GM21515 (cell line): ENCODE data around the gene SMG7.

ENCODE experiments used
- ATAC-seq: cut with Tn5 transposase; IDR thresholded peaks from one replicate; pipeline ENCODE4 v1.9.1; 2021; ENCODE audit not compliant: unreplicated experiment

The SMG7 gene

DNA sequence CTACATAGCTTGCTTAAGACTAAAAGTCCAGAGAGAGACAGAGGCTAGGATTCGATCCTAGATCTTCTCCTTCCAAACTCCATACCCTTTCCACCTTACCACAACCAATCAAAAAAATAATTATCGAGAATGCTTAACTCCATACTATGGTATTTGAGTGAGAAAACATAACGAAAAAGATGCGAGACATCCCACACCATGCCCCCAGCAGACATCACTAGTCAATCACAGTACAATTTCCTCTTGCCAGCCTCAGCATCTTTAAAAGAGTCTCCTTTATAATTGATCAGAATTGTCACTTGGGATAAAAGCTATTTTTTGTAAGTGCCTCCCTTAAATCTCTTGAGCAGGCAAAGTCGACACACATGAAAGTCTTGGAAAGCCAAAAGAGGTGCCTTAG lies 117.1 kb downstream of the SMG7 start:
- no peak for ATAC-seq

DNA sequence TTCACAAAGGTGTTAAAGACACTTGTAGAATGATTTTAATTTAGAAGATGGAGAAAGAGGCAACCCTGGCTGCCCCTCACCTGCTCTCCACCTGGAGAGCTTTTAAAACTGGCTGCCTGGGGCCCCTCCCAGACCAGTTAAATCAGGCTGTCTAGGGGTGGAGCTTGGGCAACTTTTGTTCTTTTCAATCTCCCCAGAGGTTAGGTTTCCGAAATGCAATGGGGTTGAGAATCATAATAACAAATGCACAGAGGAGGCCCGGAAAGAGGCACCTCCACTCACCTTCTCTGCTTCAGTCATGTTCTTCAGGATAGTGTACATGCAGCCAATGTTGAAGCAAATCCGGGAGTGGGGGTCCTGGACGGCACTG lies 117.6 kb downstream of the SMG7 start:
- peak; percentile 23 for ATAC-seq

DNA sequence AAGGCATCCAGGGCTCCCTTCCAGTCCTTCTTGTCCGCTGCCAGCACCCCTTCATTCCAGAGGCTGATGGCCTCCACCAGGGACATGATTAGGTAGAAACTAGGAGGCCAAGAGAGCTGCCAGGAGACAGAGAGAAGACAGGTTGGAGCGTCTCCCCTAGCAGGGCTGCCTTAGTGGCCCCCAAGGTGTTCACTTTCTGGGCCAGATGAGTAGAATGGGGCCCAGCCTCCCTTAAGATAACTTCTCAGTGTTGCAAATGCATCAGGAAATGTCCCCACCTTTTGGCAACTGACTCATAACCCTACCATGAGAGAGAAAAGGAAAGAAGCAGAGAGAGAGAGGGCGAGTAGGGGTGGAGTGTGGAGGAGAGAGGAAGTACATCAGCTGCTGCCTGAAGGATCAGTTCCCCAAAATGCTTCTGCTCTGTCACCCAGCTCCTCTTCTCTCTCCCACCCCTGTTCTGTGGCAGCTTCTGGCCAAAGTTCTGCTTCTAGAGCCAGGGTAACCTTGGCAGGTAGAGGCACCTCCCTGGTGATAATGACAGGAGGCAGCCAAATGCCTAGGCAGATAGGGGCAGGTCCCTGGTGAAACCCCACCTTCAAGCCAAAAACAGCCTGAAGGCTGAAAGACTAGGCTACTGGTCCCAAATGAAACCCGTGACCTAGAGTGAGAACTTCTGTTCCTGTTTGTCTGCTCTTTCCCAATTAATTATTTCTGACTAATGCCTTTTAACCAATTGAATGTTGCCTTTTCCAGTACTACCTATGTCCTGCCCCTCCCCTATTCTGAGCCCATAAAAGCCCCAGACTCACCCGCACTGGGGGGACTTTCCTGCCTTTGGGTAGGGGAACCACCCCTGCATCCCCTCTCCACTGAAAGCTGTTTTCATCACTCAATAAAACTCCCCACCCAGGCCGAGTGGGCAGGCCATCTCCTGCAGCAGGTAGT lies 118.2 kb downstream of the SMG7 start, which contains the start of gene NCF2:
Gene NCF2 (minus strand): TSS at position 216 of the 948 bp plus-strand sequence. CDS start 130 bp downstream, at position 86.
- peak; percentile 78 for ATAC-seq

DNA sequence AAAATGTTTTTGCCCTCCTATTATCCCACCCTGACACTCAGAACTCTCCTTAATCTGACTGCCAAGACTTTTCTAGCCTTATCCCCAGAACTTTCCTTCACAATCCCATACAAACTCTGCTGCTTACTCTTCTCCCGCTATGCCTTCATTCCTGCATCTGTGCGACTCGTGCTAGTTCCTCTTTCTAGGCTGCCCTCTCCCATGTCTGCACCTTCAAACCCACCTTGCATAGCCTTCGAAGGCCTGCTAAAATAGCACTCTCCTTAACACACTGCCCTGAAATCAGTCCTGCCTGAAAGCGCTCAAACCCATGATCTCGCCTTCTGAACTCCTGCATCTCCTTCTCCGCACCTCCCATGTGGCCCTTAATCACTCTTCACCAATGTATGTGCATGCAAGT lies 120.4 kb downstream of the SMG7 start:
- no peak for ATAC-seq

DNA sequence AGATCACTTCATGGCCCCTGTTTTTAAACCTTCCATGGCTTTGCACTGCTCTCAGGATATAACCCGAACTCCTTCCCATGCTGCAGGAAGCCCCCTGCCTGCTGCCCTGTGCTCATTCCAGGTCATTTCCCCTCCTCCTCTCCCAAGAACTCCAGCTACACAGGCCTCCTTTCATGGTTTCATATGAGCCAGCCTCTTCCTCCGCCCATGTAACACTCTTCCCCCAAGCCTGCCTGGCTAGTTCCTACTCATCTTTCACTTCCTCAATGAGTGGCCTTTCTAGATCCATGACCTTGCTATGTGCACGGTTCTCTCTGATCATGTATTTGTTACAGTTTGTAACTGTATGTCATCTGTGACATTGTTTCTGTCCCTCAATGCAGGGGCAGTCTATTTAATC lies 121.1 kb downstream of the SMG7 start:
- ATAC-seq, result peak; percentile 40

DNA sequence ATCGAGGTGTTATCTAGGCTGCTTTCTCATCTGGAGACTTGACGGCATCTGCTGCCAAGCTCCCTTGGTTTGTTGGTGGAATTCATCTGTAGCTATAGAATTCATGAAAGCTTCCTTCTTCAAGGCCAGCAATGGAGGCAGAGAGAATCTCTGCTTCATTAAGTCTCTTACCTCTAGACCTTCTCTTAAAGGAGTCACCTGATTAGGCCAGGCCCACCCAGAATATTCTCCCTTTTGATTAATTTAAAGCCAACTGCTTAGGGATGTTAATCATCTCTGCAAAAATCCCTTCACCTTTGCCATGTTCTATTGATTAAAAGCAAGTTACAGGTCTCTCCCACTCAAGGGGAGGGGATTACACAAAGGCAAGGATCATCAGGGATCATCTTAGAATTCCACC lies 123.2 kb downstream of the SMG7 start:
- ATAC-seq, result no peak

DNA sequence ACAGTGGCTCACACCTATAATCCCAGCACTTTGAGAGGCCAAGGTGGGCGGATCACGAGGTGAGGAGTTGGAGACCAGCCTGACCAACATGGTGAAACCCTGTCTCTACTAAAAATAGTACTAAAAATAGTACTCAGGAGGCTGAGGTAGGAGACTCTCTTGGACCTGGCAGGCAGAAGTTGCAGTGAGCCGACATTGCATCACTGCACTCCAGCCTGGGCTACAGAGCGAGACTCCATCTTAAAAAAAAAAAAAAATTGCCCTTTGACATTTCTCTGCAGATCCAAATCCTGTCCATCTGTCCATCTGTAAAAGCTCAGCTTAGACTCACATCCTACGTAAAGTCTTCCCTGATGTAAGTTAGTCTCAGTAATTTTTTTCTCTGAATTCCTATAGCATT lies 124.2 kb downstream of the SMG7 start:
- ATAC-seq, result no peak

DNA sequence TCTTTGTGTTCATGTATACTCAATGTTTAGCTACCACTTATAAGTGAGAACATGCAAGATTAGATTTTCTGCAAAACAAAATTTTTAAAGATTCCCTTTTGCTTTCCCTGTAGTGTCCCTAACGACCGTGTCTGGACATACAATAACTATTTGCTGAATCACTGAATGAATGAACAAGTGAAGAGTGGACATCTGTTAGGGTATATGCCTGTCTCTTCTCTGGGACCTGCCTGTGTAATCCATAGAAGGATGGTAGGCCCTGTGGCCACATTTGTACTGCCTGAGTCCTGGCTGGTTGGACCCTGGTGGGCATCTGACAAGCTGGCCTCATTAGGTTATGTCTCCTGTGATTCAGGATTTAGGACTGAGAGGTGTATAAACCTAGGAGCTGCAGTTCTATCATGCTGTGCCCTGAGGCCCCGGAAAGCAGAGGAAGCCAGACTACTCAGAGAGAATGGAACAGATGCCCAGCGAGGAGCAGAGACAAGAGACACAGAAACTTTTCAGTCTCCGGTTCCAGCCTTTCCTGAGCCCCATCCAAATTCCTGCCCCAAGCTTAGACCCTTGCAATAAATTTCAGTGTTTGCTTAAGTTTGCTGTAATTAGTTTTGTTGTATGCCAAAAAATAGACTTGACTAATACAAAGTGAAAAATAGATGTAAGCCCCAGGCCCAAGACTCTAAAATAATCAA lies 125.5 kb downstream of the SMG7 start:
- ATAC-seq, result no peak

DNA sequence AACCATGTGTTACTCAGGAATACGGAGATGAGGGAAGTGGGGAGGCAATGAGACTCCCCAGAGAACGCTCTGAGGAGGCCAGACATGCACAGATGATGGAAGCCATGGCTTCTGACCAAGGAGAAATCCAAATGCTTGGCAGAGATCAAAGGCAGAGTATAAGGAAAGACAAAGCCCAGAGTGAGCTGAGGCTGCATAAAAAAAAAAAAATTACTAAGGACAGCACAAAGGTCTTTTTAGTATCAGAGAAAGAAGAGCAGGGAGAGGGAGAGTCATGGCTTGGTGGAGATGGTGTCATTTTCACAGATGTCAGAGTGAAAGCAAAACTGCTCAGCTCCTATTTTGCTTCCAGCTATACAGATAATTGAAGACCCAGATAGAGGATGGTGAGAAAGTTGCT lies 126.1 kb downstream of the SMG7 start:
- peak; percentile 70 for ATAC-seq

DNA sequence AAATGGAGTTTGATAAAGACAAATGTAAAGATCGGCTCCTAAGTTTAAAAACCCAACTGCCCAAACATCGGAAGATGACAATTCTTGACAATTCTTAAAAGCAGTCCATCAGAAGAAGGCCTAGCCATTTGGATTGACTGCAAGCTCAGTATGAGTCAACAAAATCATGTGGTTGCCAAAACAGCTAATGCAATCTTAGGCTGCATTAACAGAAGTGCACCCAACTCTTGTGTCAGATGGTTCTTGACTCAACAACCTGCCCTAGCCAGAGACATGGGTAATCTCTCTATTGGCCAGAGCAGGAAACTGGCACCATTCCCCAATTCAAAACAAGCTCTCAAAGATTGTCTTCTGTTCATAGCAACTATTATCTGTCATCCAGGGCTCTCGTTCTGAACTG lies 127.8 kb downstream of the SMG7 start:
- ATAC-seq, result no peak

DNA sequence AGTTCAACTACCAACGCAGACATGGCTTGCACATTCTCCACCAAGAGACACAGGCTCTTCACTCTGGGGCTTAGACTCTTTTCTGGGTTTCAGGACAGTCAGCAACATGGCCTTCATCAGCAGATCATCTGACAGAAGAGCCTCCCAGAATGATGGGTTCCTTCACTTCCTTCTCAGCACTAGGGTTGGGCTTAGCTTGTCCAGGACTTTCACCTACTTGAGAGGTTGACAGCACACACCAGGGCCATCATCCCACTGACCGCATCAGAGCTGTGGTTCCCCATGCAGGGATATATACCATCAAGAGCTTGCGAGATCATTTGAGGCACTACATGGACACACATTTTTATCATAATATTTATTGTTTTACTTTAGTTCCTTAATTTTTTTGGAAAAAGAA lies 128.3 kb downstream of the SMG7 start:
- no peak for ATAC-seq

DNA sequence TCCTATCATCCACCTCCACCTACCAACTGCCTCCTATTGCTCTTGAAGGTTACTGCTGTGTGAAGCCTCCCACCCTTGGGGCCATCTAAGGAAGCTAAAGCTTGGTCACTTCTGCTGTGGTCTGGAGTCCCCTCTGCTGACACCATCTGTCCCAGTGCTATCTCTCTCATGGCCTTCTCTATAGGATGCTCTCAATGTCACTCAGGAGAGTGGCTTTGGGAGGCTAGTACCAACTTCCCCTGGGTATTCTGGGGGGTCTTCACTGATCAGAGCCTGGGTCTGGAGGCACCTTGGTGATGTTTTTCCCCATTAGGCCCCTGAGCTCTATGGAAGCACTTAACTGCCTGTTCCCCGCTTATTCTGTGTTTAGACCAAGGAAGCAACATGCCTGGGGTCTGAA lies 130.2 kb downstream of the SMG7 start:
- no peak for ATAC-seq
